ENCODE results near the gene CACUL1. TPM values are rescaled to one million over a fixed set of nuclear protein-coding genes. Genes with fewer than 3 reads are reported as not detected.
"Not testable (repeated sequence)": the region's sequence is repeated elsewhere in the genome, so short reads cannot be mapped to it uniquely, and the experiment has no call there.

The CACUL1 gene
- total and polyA plus RNA-seq, 12 donors = 4.9 to 32.6 (median 24.4) TPM

GRCh38 chr10:118745056-118745455 is 9.7 kb downstream of the CACUL1 start:
- no peak overlapping the region for H3K27ac ChIP-seq
- no peak for TF ChIP-seq CTCF (IDR thresholded peaks at IDR 0.05)

DNA sequence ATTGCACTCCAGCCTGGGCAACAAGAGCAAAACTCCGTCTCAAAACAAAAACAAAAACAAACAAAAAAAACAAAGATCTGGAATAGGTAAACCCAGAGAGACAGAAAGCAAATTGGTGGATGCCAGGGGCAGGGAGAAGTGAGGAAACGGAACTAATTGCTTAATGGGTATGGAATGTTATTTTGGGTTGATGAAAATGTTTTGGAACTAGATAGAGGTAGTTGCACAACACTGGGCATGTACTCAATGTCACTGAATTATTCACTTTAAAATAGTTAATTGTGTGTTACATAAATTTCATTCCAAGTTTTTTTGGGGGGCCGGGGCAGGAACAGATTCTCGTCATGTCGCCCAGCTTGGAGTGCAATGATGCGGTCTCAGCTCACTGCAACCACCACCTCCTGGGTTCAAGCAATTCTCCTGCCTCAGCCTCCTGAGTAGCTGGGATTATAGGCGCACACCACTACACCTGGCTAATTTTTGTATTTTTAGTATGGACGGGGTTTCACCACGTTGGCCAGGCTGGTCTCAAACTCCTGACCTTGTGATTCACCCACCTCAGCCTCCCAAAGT is 10.3 kb downstream of the CACUL1 start:
- ATAC-seq = peak in 3 of 8 donors; percentile 68 to 77 (median 70)
- intact Hi-C loops (cut with DNase I); H3K4me3 ChIP-seq; DNase-seq; H3K27me3 ChIP-seq; H3K36me3 ChIP-seq; H3K27ac ChIP-seq; H3K9me3 ChIP-seq: not testable (repeated sequence)
- WGBS, 2 donors = 89 to 94% methylated on average over 9 of the region's 9 CpGs
- peaks cover 0 to 57% (median 40%) of the 10 kb centered on the region in 9 donors for H3K4me1 ChIP-seq

More at GRCh38 chr10:118745056-118745455, 9.7 kb downstream of the CACUL1 start:
- Histone ChIP-seq H3K36me3 (no peaks in the 10 kb centered on the region), H3K4me3 (no peak overlapping the region), H3K4me1 (peaks cover 0 to 59% (median 33%) of the 10 kb centered on the region in 9 donors), H3K9me3 (no peaks in the 10 kb centered on the region), H3K27me3 (no peaks in the 10 kb centered on the region)
- intact Hi-C loops (cut with DNase I) = no loop called here
- DNase-seq (no peak), ATAC-seq (no peak)
- 89 to 98% methylated on average over 4 of the region's 4 CpGs for WGBS, 2 donors

GRCh38 chr10:118742782-118743181 is 12.0 kb downstream of the CACUL1 start:
- Histone ChIP-seq H3K27ac (no peak overlapping the region), H3K4me1 (peaks cover 0 to 68% (median 46%) of the 10 kb centered on the region in 9 donors), H3K36me3 (no peaks in the 10 kb centered on the region), H3K9me3 (no peaks in the 10 kb centered on the region), H3K27me3 (no peaks in the 10 kb centered on the region), H3K4me3 (no peak overlapping the region)
- no peak for DNase-seq
- ATAC-seq = no peak
- intact Hi-C loops (cut with DNase I) = no loop called here
- no peak for TF ChIP-seq CTCF (IDR thresholded peaks at IDR 0.05)
- 90 to 91% methylated on average over 1 of the region's 1 CpG for WGBS, 2 donors

DNA sequence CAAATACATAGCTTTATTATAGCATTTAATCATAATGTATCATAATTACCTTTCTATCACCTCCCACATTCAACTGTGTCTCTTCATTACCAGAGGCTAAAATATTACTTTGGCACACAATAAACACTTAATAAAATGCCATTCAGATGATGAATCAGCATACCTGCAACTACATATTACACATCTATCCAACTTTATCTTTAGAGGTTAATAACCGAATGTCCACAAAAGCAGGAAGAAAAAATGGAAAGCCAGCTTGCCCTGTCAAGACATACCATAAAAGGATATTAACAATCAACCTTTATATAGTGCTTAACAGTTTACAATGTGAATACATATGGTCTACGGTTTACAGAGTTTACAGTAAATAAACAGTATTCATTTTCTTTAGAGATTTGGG is 12.7 kb downstream of the CACUL1 start:
- H3K4me1 ChIP-seq = peaks cover 0 to 71% (median 49%) of the 10 kb centered on the region in 9 donors
- DNase-seq (no peak), ATAC-seq (no peak)
- no peak overlapping the region for H3K4me3 ChIP-seq
- intact Hi-C loops (cut with DNase I) = no loop called here
- H3K9me3 ChIP-seq = no peaks in the 10 kb centered on the region
- WGBS, 2 donors = 59 to 70% methylated on average over 2 of the region's 2 CpGs
- H3K36me3 ChIP-seq = no peaks in the 10 kb centered on the region
- no peaks in the 10 kb centered on the region for H3K27me3 ChIP-seq
- TF ChIP-seq CTCF (IDR thresholded peaks at IDR 0.05) = no peak
- H3K27ac ChIP-seq = no peak overlapping the region

DNA sequence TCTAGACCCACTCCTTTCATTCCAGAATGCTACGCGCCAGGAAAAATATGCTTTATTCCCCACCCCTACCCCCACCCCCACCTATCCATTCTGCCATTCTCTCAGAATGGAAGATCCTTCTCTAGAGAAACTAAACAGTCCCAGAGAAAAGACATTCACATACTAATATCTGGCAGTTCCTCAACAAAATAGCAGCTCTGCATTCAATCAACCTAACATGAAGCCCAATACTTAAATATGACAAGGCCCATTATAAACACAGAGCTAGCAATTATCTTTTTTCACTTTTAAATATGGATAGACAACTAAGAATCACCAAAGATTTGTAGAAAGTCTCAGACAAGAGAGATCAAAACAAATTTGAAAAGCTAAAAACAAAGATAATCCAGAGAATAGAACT is 16.4 kb downstream of the CACUL1 start:
- intact Hi-C loops (cut with DNase I) = no loop called here
- H3K27ac ChIP-seq = no peak overlapping the region
- H3K9me3 ChIP-seq = no peaks in the 10 kb centered on the region
- DNase-seq (no peak), ATAC-seq (no peak)
- H3K36me3 ChIP-seq = no peaks in the 10 kb centered on the region
- WGBS, 2 donors = 71 to 98% methylated on average over 2 of the region's 2 CpGs
- peaks cover 0 to 86% (median 78%) of the 10 kb centered on the region in 9 donors for H3K4me1 ChIP-seq
- no peak overlapping the region for H3K4me3 ChIP-seq
- no peaks in the 10 kb centered on the region for H3K27me3 ChIP-seq
- TF ChIP-seq CTCF (IDR thresholded peaks at IDR 0.05) = no peak
